GM23338 (cell line): ENCODE results near the gene CES4A. TPM values are rescaled to one million over a fixed set of nuclear protein-coding genes. Genes with fewer than 3 reads are reported as not detected.

Experiments
- ATAC-seq: fragments of 200-7000 bp; cut with Tn5 transposase; 3 replicates; pipeline ENCODE4 v1.9.1; 2020
- DNase-seq: peaks from one replicate; pipeline ENCODE4 v3.0.0-alpha.2; 2015; ENCODE audit warnings: low spot score
- H2AFZ ChIP-seq: fragments of 200-600 bp; sonication (generic); 2 replicates; pipeline ENCODE4 v1.8.0; 2016; ENCODE audit warnings: antibody characterized with exemption, mild to moderate bottlenecking, moderate library complexity
- H3F3A ChIP-seq: fragments of 200-600 bp; sonication (generic); replicated peaks from 2 replicates; pipeline ENCODE4 v1.8.0; 2017; ENCODE audit warnings: antibody characterized with exemption, mixed run types, low read depth
- H3K27ac ChIP-seq: fragments of 200-600 bp; sonication (generic); 2 replicates; pipeline ENCODE4 v1.6.1; 2016; ENCODE audit warnings: low read depth
- H3K27me3 ChIP-seq: fragments of 200-600 bp; sonication (generic); 2 replicates; pipeline ENCODE4 v1.8.0; 2016; ENCODE audit warnings: mild to moderate bottlenecking, mixed run types, moderate library complexity; ENCODE audit not compliant: insufficient read depth
- H3K36me3 ChIP-seq: fragments of 200-600 bp; sonication (generic); 2 replicates; pipeline ENCODE4 v1.8.0; 2016; ENCODE audit warnings: mild to moderate bottlenecking; ENCODE audit not compliant: insufficient read depth
- H3K4me1 ChIP-seq: fragments of 200-600 bp; sonication (generic); 2 replicates; pipeline ENCODE4 v1.8.0; 2016; ENCODE audit warnings: mild to moderate bottlenecking, moderate library complexity; ENCODE audit not compliant: insufficient read depth
- H3K4me2 ChIP-seq: fragments of 200-600 bp; sonication (generic); 2 replicates; pipeline ENCODE4 v1.7.1; 2017; ENCODE audit warnings: mixed run types
- H3K4me3 ChIP-seq: fragments of 200-600 bp; sonication (generic); 2 replicates; pipeline ENCODE4 v1.6.1; 2016; ENCODE audit warnings: mixed run types
- H3K79me2 ChIP-seq: fragments of 200-600 bp; sonication (generic); replicated peaks from 2 replicates; pipeline ENCODE4 v1.8.0; 2017; ENCODE audit warnings: mild to moderate bottlenecking; ENCODE audit not compliant: insufficient read depth
- H3K9me2 ChIP-seq: fragments of 200-600 bp; sonication (generic); 2 replicates; pipeline ENCODE4 v1.8.0; 2017; ENCODE audit not compliant: insufficient read depth
- H4K20me1 ChIP-seq: fragments of 200-600 bp; sonication (generic); replicated peaks from 2 replicates; pipeline ENCODE4 v1.8.0; 2017; ENCODE audit warnings: mild to moderate bottlenecking; ENCODE audit not compliant: insufficient read depth
- H3K27ac Mint-ChIP-seq: 2 replicates; pipeline ENCODE4 v1.8.0; 2020; ENCODE audit warnings: inconsistent platforms, mild to moderate bottlenecking, moderate library complexity, mixed read lengths
- H3K27me3 Mint-ChIP-seq: 3 replicates; pipeline ENCODE4 v1.8.0; 2022; ENCODE audit warnings: low read depth, mild to moderate bottlenecking, moderate library complexity, mixed read lengths, inconsistent platforms; ENCODE audit not compliant: insufficient read depth, poor library complexity
- H3K36me3 Mint-ChIP-seq: 3 replicates; pipeline ENCODE4 v1.8.0; 2021; ENCODE audit warnings: low read depth, mild to moderate bottlenecking, inconsistent platforms, moderate library complexity, mixed read lengths
- H3K4me1 Mint-ChIP-seq: 3 replicates; pipeline ENCODE4 v1.8.0; 2020; ENCODE audit warnings: mild to moderate bottlenecking, inconsistent platforms, mixed read lengths
- H3K4me3 Mint-ChIP-seq: 3 replicates; pipeline ENCODE4 v1.8.0; 2021; ENCODE audit warnings: moderate library complexity, mild to moderate bottlenecking, inconsistent platforms, mixed read lengths
- H3K9me3 Mint-ChIP-seq: 3 replicates; pipeline ENCODE4 v1.8.0; 2020; ENCODE audit warnings: moderate library complexity, mild to moderate bottlenecking, inconsistent platforms, mixed read lengths
- CTCF ChIP-seq, 2 experiments: fragments of 200-600 bp in 1 of 2; sonication (generic) in 1 of 2; conservative IDR thresholded peaks; 2 replicates each; pipeline versions ENCODE4 v1.5.1 to v1.6.1; 2016 to 2017; ENCODE audit warnings: antibody characterized with exemption in 2 of 2, low read depth in 2 of 2, mild to moderate bottlenecking in 2 of 2, moderate library complexity in 1 of 2
- EZH2 ChIP-seq: fragments of 200-600 bp; sonication (generic); IDR thresholded peaks from one replicate; pipeline ENCODE4 v1.8.0; 2017; ENCODE audit warnings: antibody characterized with exemption, mild to moderate bottlenecking, low read depth; ENCODE audit not compliant: unreplicated experiment
- EZH2phosphoT487 ChIP-seq: fragments of 200-600 bp; sonication (generic); IDR thresholded peaks from one replicate; pipeline ENCODE4 v1.8.1; 2018; ENCODE audit warnings: antibody characterized with exemption; ENCODE audit not compliant: unreplicated experiment
- JUNB ChIP-seq: IDR thresholded peaks from one replicate; pipeline ENCODE4 v1.6.1; 2016; ENCODE audit warnings: antibody characterized with exemption; ENCODE audit not compliant: unreplicated experiment
- NANOG ChIP-seq: IDR thresholded peaks from 2 replicates; pipeline ENCODE4 v1.6.1; 2016; ENCODE audit warnings: antibody characterized with exemption, borderline replicate concordance
- REST ChIP-seq: IDR thresholded peaks from one replicate; pipeline ENCODE4 v1.6.1; 2018; ENCODE audit warnings: antibody characterized with exemption; ENCODE audit not compliant: unreplicated experiment
- STAT1 ChIP-seq: IDR thresholded peaks from one replicate; pipeline ENCODE4 v1.6.1; 2016; ENCODE audit warnings: antibody characterized with exemption; ENCODE audit not compliant: unreplicated experiment
- ZNF114 ChIP-seq: fragments of 250-450 bp; sonication (Bioruptor Pico); IDR thresholded peaks from 2 replicates; pipeline ENCODE4 v1.5.0; 2020; ENCODE audit warnings: mild to moderate bottlenecking, moderate library complexity
- ZNF331 ChIP-seq: fragments of 250-450 bp; sonication (Bioruptor Pico); IDR thresholded peaks from 2 replicates; pipeline ENCODE4 v1.5.0; 2020; ENCODE audit warnings: low read depth, mild to moderate bottlenecking, moderate library complexity
- polyA plus RNA-seq: library from polyadenylated mRNA; unstranded; fragments of >200 nt; fragmentation: Nextera tagmentation; extraction: Ambion mirVana; gene quantifications from 2 replicates; pipeline ENCODE4 v1.2.1, GENCODE V29; 2016
- total RNA-seq: library from RNA; depleted of rRNA; stranded (reverse); fragments of >200 nt; shearing (Covaris generic); gene quantifications from 2 replicates; pipeline ENCODE4 v1.2.3, GENCODE V29; 2014
- TF ChIP-seq, protein P1 (sequence below): fragments of 250-450 bp; sonication (Bioruptor Pico); IDR thresholded peaks from 2 replicates; pipeline ENCODE4 v1.5.0; 2020; ENCODE audit warnings: mild to moderate bottlenecking, moderate library complexity

The CES4A gene
- total and polyA plus RNA-seq, 2 experiments from 2014 or later, result 0.10 to 0.42 TPM

- ATAC-seq (no peak), DNase-seq (peak; percentile 18)
- TF ChIP-seq ZNF114 (CRISPR knock-in tag) (no peak), ZNF331 (CRISPR knock-in tag) (no peak), REST (no peak), NANOG (no peak), EZH2 (no peak), STAT1 (no peak)
- Mint-ChIP-seq H3K4me1 (peaks cover 3% of the 10 kb centered on the region; the same call in 1 of the 3 replicates), H3K9me3 (no peaks in the 10 kb centered on the region; the same call in 2 of the 3 replicates), H3K4me3 (no peak overlapping the region), H3K27me3 (peaks cover 7% of the 10 kb centered on the region), H3K36me3 (no peaks in the 10 kb centered on the region), H3K27ac (no peak overlapping the region)
- no peak overlapping the region for H2AFZ ChIP-seq
- no peaks in the 10 kb centered on the region for H3K9me2 ChIP-seq
- no peaks in the 10 kb centered on the region for H3F3A ChIP-seq
- H3K36me3 ChIP-seq, result no peaks in the 10 kb centered on the region
- no peaks in the 10 kb centered on the region for H3K79me2 ChIP-seq
- no peaks in the 10 kb centered on the region for H3K27me3 ChIP-seq
- H4K20me1 ChIP-seq, result no peaks in the 10 kb centered on the region
- H3K4me1 ChIP-seq, result no peaks in the 10 kb centered on the region
- no peak overlapping the region for H3K4me2 ChIP-seq
- no peak overlapping the region for H3K27ac ChIP-seq
- no peak overlapping the region for H3K4me3 ChIP-seq
Observed at GRCh38 chr16:66976746-66977145, 11.6 kb upstream of the CES4A start.

GRCh38 chr16:66977341-66978113 lies 10.9 kb upstream of the CES4A start:
- Histone ChIP-seq H3K4me1 (no peaks in the 10 kb centered on the region), H2AFZ (no peak overlapping the region), H4K20me1 (no peaks in the 10 kb centered on the region), H3K9me2 (no peaks in the 10 kb centered on the region), H3K36me3 (no peaks in the 10 kb centered on the region), H3K27me3 (no peaks in the 10 kb centered on the region), H3K4me2 (no peak overlapping the region), H3F3A (no peaks in the 10 kb centered on the region), H3K27ac (no peak overlapping the region), H3K4me3 (no peak overlapping the region), H3K79me2 (no peaks in the 10 kb centered on the region)
- peaks cover 7% of the 10 kb centered on the region for H3K27me3 Mint-ChIP-seq
- peaks cover 3% of the 10 kb centered on the region; the same call in 1 of the 3 replicates for H3K4me1 Mint-ChIP-seq
- TF ChIP-seq ZNF114 (CRISPR knock-in tag) (no peak), CTCF (conservative IDR thresholded peaks at IDR 0.05; ENCODE audit: low read depth in 2 of 2) (peak; percentile 81 to 99), JUNB (no peak), EZH2phosphoT487 (no peak), EZH2 (no peak)
- TF ChIP-seq, protein P1, sequence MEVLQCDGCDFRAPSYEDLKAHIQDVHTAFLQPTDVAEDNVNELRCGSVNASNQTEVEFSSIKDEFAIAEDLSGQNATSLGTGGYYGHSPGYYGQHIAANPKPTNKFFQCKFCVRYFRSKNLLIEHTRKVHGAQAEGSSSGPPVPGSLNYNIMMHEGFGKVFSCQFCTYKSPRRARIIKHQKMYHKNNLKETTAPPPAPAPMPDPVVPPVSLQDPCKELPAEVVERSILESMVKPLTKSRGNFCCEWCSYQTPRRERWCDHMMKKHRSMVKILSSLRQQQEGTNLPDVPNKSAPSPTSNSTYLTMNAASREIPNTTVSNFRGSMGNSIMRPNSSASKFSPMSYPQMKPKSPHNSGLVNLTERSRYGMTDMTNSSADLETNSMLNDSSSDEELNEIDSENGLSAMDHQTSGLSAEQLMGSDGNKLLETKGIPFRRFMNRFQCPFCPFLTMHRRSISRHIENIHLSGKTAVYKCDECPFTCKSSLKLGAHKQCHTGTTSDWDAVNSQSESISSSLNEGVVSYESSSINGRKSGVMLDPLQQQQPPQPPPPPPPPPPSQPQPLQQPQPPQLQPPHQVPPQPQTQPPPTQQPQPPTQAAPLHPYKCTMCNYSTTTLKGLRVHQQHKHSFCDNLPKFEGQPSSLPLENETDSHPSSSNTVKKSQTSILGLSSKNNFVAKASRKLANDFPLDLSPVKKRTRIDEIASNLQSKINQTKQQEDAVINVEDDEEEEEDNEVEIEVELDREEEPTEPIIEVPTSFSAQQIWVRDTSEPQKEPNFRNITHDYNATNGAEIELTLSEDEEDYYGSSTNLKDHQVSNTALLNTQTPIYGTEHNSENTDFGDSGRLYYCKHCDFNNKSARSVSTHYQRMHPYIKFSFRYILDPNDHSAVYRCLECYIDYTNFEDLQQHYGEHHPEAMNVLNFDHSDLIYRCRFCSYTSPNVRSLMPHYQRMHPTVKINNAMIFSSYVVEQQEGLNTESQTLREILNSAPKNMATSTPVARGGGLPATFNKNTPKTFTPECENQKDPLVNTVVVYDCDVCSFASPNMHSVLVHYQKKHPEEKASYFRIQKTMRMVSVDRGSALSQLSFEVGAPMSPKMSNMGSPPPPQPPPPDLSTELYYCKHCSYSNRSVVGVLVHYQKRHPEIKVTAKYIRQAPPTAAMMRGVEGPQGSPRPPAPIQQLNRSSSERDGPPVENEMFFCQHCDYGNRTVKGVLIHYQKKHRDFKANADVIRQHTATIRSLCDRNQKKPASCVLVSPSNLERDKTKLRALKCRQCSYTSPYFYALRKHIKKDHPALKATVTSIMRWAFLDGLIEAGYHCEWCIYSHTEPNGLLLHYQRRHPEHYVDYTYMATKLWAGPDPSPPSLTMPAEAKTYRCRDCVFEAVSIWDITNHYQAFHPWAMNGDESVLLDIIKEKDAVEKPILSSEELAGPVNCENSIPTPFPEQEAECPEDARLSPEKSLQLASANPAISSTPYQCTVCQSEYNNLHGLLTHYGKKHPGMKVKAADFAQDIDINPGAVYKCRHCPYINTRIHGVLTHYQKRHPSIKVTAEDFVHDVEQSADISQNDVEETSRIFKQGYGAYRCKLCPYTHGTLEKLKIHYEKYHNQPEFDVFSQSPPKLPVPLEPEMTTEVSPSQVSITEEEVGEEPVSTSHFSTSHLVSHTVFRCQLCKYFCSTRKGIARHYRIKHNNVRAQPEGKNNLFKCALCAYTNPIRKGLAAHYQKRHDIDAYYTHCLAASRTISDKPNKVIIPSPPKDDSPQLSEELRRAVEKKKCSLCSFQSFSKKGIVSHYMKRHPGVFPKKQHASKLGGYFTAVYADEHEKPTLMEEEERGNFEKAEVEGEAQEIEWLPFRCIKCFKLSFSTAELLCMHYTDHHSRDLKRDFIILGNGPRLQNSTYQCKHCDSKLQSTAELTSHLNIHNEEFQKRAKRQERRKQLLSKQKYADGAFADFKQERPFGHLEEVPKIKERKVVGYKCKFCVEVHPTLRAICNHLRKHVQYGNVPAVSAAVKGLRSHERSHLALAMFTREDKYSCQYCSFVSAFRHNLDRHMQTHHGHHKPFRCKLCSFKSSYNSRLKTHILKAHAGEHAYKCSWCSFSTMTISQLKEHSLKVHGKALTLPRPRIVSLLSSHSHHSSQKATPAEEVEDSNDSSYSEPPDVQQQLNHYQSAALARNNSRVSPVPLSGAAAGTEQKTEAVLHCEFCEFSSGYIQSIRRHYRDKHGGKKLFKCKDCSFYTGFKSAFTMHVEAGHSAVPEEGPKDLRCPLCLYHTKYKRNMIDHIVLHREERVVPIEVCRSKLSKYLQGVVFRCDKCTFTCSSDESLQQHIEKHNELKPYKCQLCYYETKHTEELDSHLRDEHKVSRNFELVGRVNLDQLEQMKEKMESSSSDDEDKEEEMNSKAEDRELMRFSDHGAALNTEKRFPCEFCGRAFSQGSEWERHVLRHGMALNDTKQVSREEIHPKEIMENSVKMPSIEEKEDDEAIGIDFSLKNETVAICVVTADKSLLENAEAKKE, result no peak
- H3K9me3 Mint-ChIP-seq, result no peaks in the 10 kb centered on the region; the same call in 2 of the 3 replicates
- no peak overlapping the region for H3K27ac Mint-ChIP-seq
- H3K4me3 Mint-ChIP-seq, result no peak overlapping the region
- DNase-seq (peak; percentile 96), ATAC-seq (peak; percentile 99)
- no peaks in the 10 kb centered on the region for H3K36me3 Mint-ChIP-seq
